HUES6 (cell line): ENCODE data around the gene DNAJC8.
A peak's percentile ranks its signal among the peaks of the same experiment; 100 is the strongest.

Source experiments
- H3K27ac ChIP-seq: 2 replicates; pipeline ENCODE4 v1.7.0; 2013; ENCODE audit warnings: low read depth, mild to moderate bottlenecking, low read length, inconsistent platforms
- H3K27me3 ChIP-seq: 2 replicates; pipeline ENCODE4 v1.6.1; 2013; ENCODE audit warnings: low read length; ENCODE audit not compliant: control insufficient read depth, insufficient read depth
- H3K36me3 ChIP-seq: 2 replicates; pipeline ENCODE4 v1.6.1; 2013; ENCODE audit warnings: low read length; ENCODE audit not compliant: control insufficient read depth, insufficient read depth
- H3K4me1 ChIP-seq: 2 replicates; pipeline ENCODE4 v1.6.1; 2013; ENCODE audit warnings: low read length; ENCODE audit not compliant: control insufficient read depth, insufficient read depth
- H3K4me3 ChIP-seq: 2 replicates; pipeline ENCODE4 v1.5.1; 2013; ENCODE audit warnings: low read depth, low read length
- H3K9ac ChIP-seq: one replicate; pipeline ENCODE4 v1.6.1; 2013; ENCODE audit warnings: mild to moderate bottlenecking, low read length
- H3K9me3 ChIP-seq: 2 replicates; pipeline ENCODE4 v1.6.1; 2013; ENCODE audit warnings: low read depth, low read length; ENCODE audit not compliant: control insufficient read depth, insufficient read depth

Gene DNAJC8

DNA sequence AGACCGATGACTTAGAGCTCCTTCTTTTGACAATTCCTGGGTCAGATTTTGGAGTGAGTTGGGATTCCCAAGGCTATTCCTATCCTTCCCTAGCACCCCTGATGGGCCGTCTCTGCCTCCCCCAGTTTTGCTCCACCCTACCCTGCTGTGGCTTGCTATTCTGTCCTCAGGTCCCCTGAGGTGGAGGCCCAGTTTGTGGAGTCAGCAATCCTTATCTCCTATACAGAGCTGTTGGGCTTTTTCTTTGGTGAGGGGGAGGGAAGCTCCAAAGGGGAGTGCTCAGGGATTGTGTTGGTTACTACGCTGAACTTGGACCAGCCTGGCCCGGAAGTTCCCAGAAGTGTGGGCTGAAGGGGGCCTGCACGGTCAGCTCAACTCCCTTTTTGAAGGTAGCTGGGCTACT, 34.1 kb upstream of the DNAJC8 start:
- Histone ChIP-seq H3K27me3 (no peaks in the 10 kb centered on the region), H3K4me1 (peaks cover 35% of the 10 kb centered on the region), H3K9me3 (no peaks in the 10 kb centered on the region), H3K9ac (no peak overlapping the region), H3K36me3 (peaks cover 25% of the 10 kb centered on the region), H3K27ac (no peak overlapping the region; the same call in 1 of the 2 replicates), H3K4me3 (no peak overlapping the region)

DNA sequence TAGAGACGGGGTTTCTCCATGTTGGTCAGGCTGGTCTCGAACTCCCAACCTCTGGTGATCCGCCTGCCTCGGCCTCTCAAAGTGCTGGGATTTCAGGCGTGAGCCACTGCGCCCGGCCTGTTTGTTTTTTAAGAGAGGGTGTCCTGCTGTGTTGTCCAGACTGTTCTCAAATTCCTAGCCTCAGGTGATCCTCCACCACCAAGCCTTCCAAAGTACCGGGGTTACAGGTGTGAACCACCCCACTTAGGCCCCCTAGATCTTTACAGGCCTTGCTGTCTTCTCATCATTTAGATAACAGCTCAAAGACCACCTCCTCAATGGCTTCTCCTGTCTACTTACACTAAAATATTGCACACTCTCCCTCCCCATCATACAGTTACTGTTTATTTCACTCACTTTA, 32.7 kb upstream of the DNAJC8 start:
- peaks cover 11% of the 10 kb centered on the region for H3K36me3 ChIP-seq
- peaks cover 44% of the 10 kb centered on the region for H3K4me1 ChIP-seq
- H3K9me3 ChIP-seq: no peaks in the 10 kb centered on the region
- H3K4me3 ChIP-seq: no peak overlapping the region
- H3K9ac ChIP-seq: no peak overlapping the region
- no peak overlapping the region for H3K27ac ChIP-seq
- H3K27me3 ChIP-seq: no peaks in the 10 kb centered on the region

DNA sequence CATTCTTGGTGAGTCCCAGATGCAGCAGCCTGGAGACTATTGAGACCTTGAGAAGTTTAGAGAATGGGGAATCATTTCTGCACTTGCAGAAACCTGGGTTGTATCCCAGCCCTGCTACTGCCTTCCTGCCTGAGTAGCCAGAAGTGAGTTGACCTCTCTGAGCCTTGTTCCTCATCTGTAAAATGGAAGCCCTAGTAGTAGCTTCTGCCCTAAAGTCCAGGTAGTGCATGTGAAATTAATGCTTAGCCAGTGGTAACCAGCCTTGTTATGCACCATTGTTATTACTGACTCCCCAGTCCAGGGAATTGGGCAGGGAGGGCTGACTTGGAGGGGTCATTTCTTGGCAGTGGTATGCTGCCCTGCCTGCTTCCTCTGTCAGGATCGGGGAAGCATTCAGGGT, 32.1 kb upstream of the DNAJC8 start:
- H3K4me3 ChIP-seq: no peak overlapping the region; the same call in 1 of the 2 replicates
- H3K9ac ChIP-seq: no peak overlapping the region
- H3K36me3 ChIP-seq: peaks cover 11% of the 10 kb centered on the region
- H3K27ac ChIP-seq: no peak overlapping the region
- no peaks in the 10 kb centered on the region for H3K9me3 ChIP-seq
- peaks cover 44% of the 10 kb centered on the region for H3K4me1 ChIP-seq
- H3K27me3 ChIP-seq: no peaks in the 10 kb centered on the region

GRCh38 chr1:28260803-28261174, 28.0 kb upstream of the DNAJC8 start:
- Histone ChIP-seq H3K4me1 (peaks cover 38% of the 10 kb centered on the region), H3K36me3 (no peaks in the 10 kb centered on the region)

DNA sequence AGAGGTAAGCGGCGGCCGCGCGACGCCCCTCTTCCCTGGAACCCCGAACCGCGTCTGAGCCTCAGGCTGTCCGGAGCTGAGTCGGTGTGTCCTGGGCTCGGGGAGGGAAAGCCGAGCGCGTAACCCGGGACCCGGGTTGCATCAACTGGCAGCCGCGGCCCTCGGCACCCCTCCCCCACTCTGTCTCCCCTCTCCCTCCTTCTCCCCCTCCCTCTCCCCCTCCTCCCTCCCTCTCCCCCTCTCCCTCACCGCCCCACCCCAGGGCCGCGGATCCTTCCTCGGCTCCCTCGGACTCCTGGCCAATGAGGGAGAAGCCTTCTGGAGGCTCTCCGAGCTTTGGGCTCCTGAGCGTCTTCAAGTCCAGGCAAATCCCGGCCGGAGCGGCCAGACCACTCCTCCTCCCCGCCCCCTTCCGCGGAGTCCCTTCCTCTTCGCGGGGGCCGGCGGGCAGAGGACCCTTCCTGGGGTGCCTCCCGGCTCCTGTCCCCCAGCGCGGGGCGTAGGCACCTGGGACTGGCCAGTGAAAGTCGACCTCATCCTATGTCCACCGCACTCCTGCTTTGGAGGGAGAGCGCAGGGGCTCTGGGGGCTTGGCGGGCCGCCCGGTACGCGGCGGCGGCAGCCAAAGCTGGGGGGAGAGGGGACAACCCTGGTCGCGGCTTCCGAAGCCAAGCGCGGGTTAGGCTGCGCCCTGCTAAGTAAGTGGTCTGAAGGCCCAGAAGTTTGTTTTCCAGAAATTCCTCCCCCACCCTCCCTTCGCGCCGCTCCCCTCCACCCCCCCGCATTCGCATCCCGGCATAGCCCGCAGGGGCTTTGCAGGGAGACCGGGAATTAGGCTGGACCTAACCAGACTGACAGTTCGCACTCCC, 27.3 kb upstream of the DNAJC8 start:
- H3K9me3 ChIP-seq: no peaks in the 10 kb centered on the region
- H3K36me3 ChIP-seq: no peaks in the 10 kb centered on the region
- peaks cover 35% of the 10 kb centered on the region for H3K4me1 ChIP-seq
- H3K27ac ChIP-seq: peak overlapping the region; percentile 96
- peak overlapping the region; percentile 94 for H3K9ac ChIP-seq
- H3K4me3 ChIP-seq: peak overlapping the region; percentile 95
- H3K27me3 ChIP-seq: no peaks in the 10 kb centered on the region

More at GRCh38 chr1:28260803-28261174, 28.0 kb upstream of the DNAJC8 start:
- Histone ChIP-seq H3K27me3 (no peaks in the 10 kb centered on the region), H3K9me3 (no peaks in the 10 kb centered on the region), H3K27ac (no peak overlapping the region), H3K4me3 (peak overlapping the region; percentile 95), H3K9ac (peak overlapping the region; percentile 61)

DNA sequence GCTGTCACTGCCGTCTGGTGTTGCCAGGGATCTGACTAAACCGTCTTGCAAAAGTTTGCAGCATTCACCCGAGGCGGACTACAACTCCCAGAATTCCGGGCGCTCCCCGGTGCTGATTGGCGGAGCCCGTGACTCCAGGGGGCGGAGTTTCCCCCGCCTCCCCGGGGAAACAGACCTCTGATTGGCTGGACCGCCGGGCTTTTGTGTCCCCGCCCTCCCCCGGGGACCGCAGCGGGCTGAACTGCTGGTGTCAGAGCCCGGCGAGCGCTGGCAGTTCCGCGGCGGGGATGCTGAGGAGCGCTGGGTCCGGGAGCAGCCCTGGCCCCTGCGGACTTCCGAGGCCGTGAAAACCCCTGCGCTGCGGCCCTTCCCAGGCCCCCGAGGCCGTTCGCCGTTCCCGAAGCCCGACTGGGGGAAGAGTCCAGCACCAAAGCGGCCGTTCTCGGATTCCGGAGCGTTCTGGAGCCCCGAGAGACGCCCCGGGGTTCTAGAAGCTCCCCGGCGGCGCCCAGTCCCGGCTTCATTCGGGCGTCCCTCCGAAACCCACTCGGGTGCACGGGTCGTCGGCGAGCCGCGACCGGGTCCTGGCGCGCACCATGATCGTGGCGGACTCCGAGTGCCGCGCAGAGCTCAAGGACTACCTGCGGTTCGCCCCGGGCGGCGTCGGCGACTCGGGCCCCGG, 26.6 kb upstream of the DNAJC8 start, which contains the start of gene SESN2:
TSS of gene SESN2 (plus strand) at position 267 of the 682 bp plus-strand sequence. CDS start at position 597, 330 bp downstream.
- Histone ChIP-seq H3K27ac (peak within 1 kb of the TSS; percentile 96), H3K9me3 (no peaks in the 10 kb centered on the region), H3K36me3 (no peaks in the 10 kb centered on the region), H3K9ac (peak within 1 kb of the TSS; percentile 94), H3K27me3 (no peaks in the 10 kb centered on the region), H3K4me3 (peak within 1 kb of the TSS; percentile 95), H3K4me1 (peaks cover 28% of the 10 kb centered on the region)

- Histone ChIP-seq H3K9ac (no peak overlapping the region), H3K4me3 (peak overlapping the region; percentile 95), H3K27ac (no peak overlapping the region), H3K4me1 (peaks cover 26% of the 10 kb centered on the region), H3K27me3 (no peaks in the 10 kb centered on the region), H3K36me3 (no peaks in the 10 kb centered on the region), H3K9me3 (no peaks in the 10 kb centered on the region)
Observed at GRCh38 chr1:28258628-28259251, 25.9 kb upstream of the DNAJC8 start.

- Histone ChIP-seq H3K27me3 (no peaks in the 10 kb centered on the region), H3K36me3 (no peaks in the 10 kb centered on the region), H3K9ac (no peak overlapping the region), H3K4me1 (peaks cover 20% of the 10 kb centered on the region), H3K27ac (no peak overlapping the region), H3K9me3 (no peaks in the 10 kb centered on the region), H3K4me3 (no peak overlapping the region)
Observed at GRCh38 chr1:28257736-28258135, 24.9 kb upstream of the DNAJC8 start.

- no peaks in the 10 kb centered on the region for H3K27me3 ChIP-seq
- H3K4me3 ChIP-seq: no peak overlapping the region
- no peak overlapping the region for H3K9ac ChIP-seq
- H3K36me3 ChIP-seq: no peaks in the 10 kb centered on the region
- peaks cover 15% of the 10 kb centered on the region for H3K4me1 ChIP-seq
- no peak overlapping the region for H3K27ac ChIP-seq
- no peaks in the 10 kb centered on the region for H3K9me3 ChIP-seq
Observed at GRCh38 chr1:28256197-28256827, 23.5 kb upstream of the DNAJC8 start.

- peak overlapping the region; percentile 61 for H3K9ac ChIP-seq
Observed at GRCh38 chr1:28249866-28250295, 17.1 kb upstream of the DNAJC8 start.

More at GRCh38 chr1:28249866-28250295, 17.1 kb upstream of the DNAJC8 start:
- H3K27ac ChIP-seq: peak overlapping the region; percentile 66
- H3K27me3 ChIP-seq: no peaks in the 10 kb centered on the region
- H3K4me3 ChIP-seq: no peak overlapping the region
- no peaks in the 10 kb centered on the region for H3K9me3 ChIP-seq
- no peaks in the 10 kb centered on the region for H3K36me3 ChIP-seq
- H3K4me1 ChIP-seq: peaks cover 25% of the 10 kb centered on the region
